HepG2 (cell line): Measurements from ENCODE around the gene BLVRA. TPM values are rescaled to one million over a fixed set of nuclear protein-coding genes. Genes with fewer than 3 reads are reported as not detected.

ENCODE experiments used
- ASH2L ChIP-seq: fragments of 300-600, 200-600 bp; sonication (generic); IDR thresholded peaks from 2 replicates; pipeline ENCODE4 v1.7.0; 2017; ENCODE audit warnings: low read depth, mild to moderate bottlenecking, moderate library complexity, mixed read lengths, low read length; ENCODE audit not compliant: insufficient read length
- CCDC6 ChIP-seq: sonication (generic); formaldehyde crosslinking; IDR thresholded peaks from 2 replicates; pipeline ENCODE4 v1.8.1; 2022; ENCODE audit warnings: mild to moderate bottlenecking, missing genetic modification reagents, moderate library complexity
- CREM ChIP-seq, 2 experiments: sonication (generic) in 1 of 2; formaldehyde crosslinking in 1 of 2; IDR thresholded peaks; 2 replicates each; pipeline versions ENCODE4 v1.4.0 to v1.6.1; 2016 to 2020; ENCODE audit warnings: antibody characterized with exemption in 1 of 2, mild to moderate bottlenecking in 1 of 2, missing genetic modification reagents in 1 of 2
- DNMT1 ChIP-seq: sonication (generic); formaldehyde crosslinking; IDR thresholded peaks from 2 replicates; pipeline ENCODE4 v1.5.1; 2020; ENCODE audit warnings: mild to moderate bottlenecking, missing genetic modification reagents
- NCOA5 ChIP-seq: sonication (generic); formaldehyde crosslinking; IDR thresholded peaks from 2 replicates; pipeline ENCODE4 v1.4.0; 2020; ENCODE audit warnings: missing genetic modification reagents
- RARG ChIP-seq: sonication (generic); formaldehyde crosslinking; IDR thresholded peaks from 2 replicates; pipeline ENCODE4 v1.4.0; 2020; ENCODE audit warnings: low read depth, mild to moderate bottlenecking, missing genetic modification reagents
- REPIN1 ChIP-seq: sonication (generic); formaldehyde crosslinking; IDR thresholded peaks from 2 replicates; pipeline ENCODE4 v1.8.0; 2022; ENCODE audit warnings: missing genetic modification reagents, low read depth, mild to moderate bottlenecking, borderline replicate concordance
- RFX1 ChIP-seq: fragments of 450-650 bp; IDR thresholded peaks from 2 replicates; pipeline ENCODE4 v1.6.1; 2017
- SIX1 ChIP-seq: sonication (generic); formaldehyde crosslinking; IDR thresholded peaks from 2 replicates; pipeline ENCODE4 v1.4.0; 2020; ENCODE audit warnings: missing genetic modification reagents, borderline replicate concordance
- SMAD9 ChIP-seq: sonication (generic); formaldehyde crosslinking; IDR thresholded peaks from 2 replicates; pipeline ENCODE4 v1.5.1; 2020; ENCODE audit warnings: mild to moderate bottlenecking, missing genetic modification reagents
- SP5 ChIP-seq: IDR thresholded peaks from 2 replicates; pipeline ENCODE4 v1.6.1; 2016; ENCODE audit warnings: low read depth, borderline replicate concordance
- TEAD3 ChIP-seq: optimal IDR thresholded peaks from 2 replicates; pipeline ENCODE3; 2016; ENCODE audit warnings: borderline replicate concordance
- UBTF ChIP-seq: sonication (generic); formaldehyde crosslinking; IDR thresholded peaks from 2 replicates; pipeline ENCODE4 v1.4.0; 2020; ENCODE audit warnings: mild to moderate bottlenecking, missing genetic modification reagents
- ZBTB20 ChIP-seq: sonication (generic); formaldehyde crosslinking; IDR thresholded peaks from 2 replicates; pipeline ENCODE4 v1.8.1; 2023; ENCODE audit warnings: missing genetic modification reagents, low read depth, mild to moderate bottlenecking, borderline replicate concordance
- ZFP1 ChIP-seq: IDR thresholded peaks from 2 replicates; pipeline ENCODE4 v1.6.1; 2016
- ZFP90 ChIP-seq: sonication (generic); formaldehyde crosslinking; IDR thresholded peaks from 2 replicates; pipeline ENCODE4 v1.8.0; 2022; ENCODE audit warnings: missing genetic modification reagents, mild to moderate bottlenecking, inconsistent platforms, borderline replicate concordance
- ZNF275 ChIP-seq: sonication (generic); formaldehyde crosslinking; IDR thresholded peaks from 2 replicates; pipeline ENCODE4 v1.8.0; 2022; ENCODE audit warnings: missing genetic modification reagents, mild to moderate bottlenecking, inconsistent platforms, borderline replicate concordance
- ZNF556 ChIP-seq: sonication (generic); formaldehyde crosslinking; IDR thresholded peaks from 2 replicates; pipeline ENCODE4 v1.4.0; 2020; ENCODE audit warnings: mild to moderate bottlenecking, missing genetic modification reagents, borderline replicate concordance
- ZNF574 ChIP-seq: sonication (generic); formaldehyde crosslinking; IDR thresholded peaks from 2 replicates; pipeline ENCODE4 v1.4.0; 2020; ENCODE audit warnings: missing genetic modification reagents
- ZNF589 ChIP-seq: sonication (generic); formaldehyde crosslinking; conservative IDR thresholded peaks from 2 replicates; pipeline ENCODE4 v1.8.0; 2022; ENCODE audit warnings: mild to moderate bottlenecking, moderate library complexity, missing genetic modification reagents
- ZNF816 ChIP-seq: sonication (generic); formaldehyde crosslinking; IDR thresholded peaks from 2 replicates; pipeline ENCODE4 v1.8.0; 2022; ENCODE audit warnings: missing genetic modification reagents, mild to moderate bottlenecking, borderline replicate concordance
- polyA plus RNA-seq, 8 experiments: library from polyadenylated mRNA; depleted of rRNA in 3 of 8; stranded (reverse) in 7 of 8; unstranded in 1 of 8; fragments of >200 nt; fragmentation: Illumina TruSeq in 4 of 8; extraction: Trizol in 4 of 8; gene quantifications; 2 replicates each; pipeline versions ENCODE4 v1.2.1 to v1.2.3, GENCODE V29; 2011 to 2016; ENCODE audit warnings: low read depth in 4 of 8, missing spikeins in 1 of 8, mixed read lengths in 1 of 8; ENCODE audit not compliant: insufficient read depth in 1 of 8
- total RNA-seq, 5 experiments: library from RNA; depleted of rRNA; stranded (reverse); fragments of >200 nt; fragmentation: Illumina TruSeq; extraction: Trizol; gene quantifications; 2 replicates each; pipeline ENCODE4 v1.2.3, GENCODE V29; 2016; ENCODE audit warnings: low read depth in 1 of 5

Gene BLVRA
- total and polyA plus RNA-seq, 2 of the 13 experiments (the other 11 are each of a cell fraction or from before 2014, with no cell fraction given), result 39.2 to 64.2 TPM

- peak; percentile 81; the same call in 1 of the 2 replicates for TF ChIP-seq SIX1 (CRISPR knock-in tag)
- TF ChIP-seq UBTF (CRISPR knock-in tag), result peak; percentile 65; the same call in 1 of the 2 replicates
- no peak for TF ChIP-seq RARG (CRISPR knock-in tag)
- TF ChIP-seq NCOA5, result no peak
- TF ChIP-seq ZNF556 (CRISPR knock-in tag), result peak; percentile 60; the same call in 1 of the 2 replicates
- peak; percentile 75 for TF ChIP-seq ASH2L
- peak; percentile 80; the same call in 1 of the 2 replicates for TF ChIP-seq ZFP90
- TF ChIP-seq ZNF589 (CRISPR knock-in tag), result no peak
- TF ChIP-seq DNMT1, result no peak
- TF ChIP-seq TEAD3 (CRISPR knock-in tag), result peak; percentile 90
- TF ChIP-seq ZNF574, result peak; percentile 88
- peak; percentile 90 for TF ChIP-seq SP5
- TF ChIP-seq ZNF816 (CRISPR knock-in tag), result peak; percentile 14; the same call in 1 of the 2 replicates
- TF ChIP-seq CREM (IDR thresholded peaks at IDR 0.05), result peak; percentile 82; the same call in 1 of the 2 replicates
- TF ChIP-seq CREM (CRISPR knock-in tag; IDR thresholded peaks at IDR 0.05), result no peak
- TF ChIP-seq CCDC6 (CRISPR knock-in tag), result peak; percentile 81; the same call in 1 of the 2 replicates
- TF ChIP-seq REPIN1 (CRISPR knock-in tag), result peak; percentile 94
- TF ChIP-seq ZBTB20, result 0 out of 2 replicates have a peak, but pooled peaks have one; percentile 36
- no peak for TF ChIP-seq SMAD9 (CRISPR knock-in tag)
- no peak for TF ChIP-seq ZFP1 (CRISPR knock-in tag)
- TF ChIP-seq ZNF275 (CRISPR knock-in tag), result 0 out of 2 replicates have a peak, but pooled peaks have one; percentile 49
- TF ChIP-seq RFX1, result 0 out of 2 replicates have a peak, but pooled peaks have one; percentile 4
Measured at GRCh38 chr7:43769791-43770465, 11.4 kb downstream of the BLVRA start (continued).
